Activated CD8-positive, alpha-beta T cell treated with anti-CD3 and anti-CD28 coated beads for 36 hours (primary cell): ENCODE results near the gene PLXNB2. TPM values are rescaled to one million over a fixed set of nuclear protein-coding genes. Genes with fewer than 3 reads are reported as not detected.
A peak's percentile ranks its signal among the peaks of the same experiment; 100 is the strongest.

Source experiments
- ATAC-seq: fragments of 200-7000 bp; cut with Tn5 transposase; one replicate; pipeline ENCODE4 v1.10.0; 2021; ENCODE audit warnings: mild to moderate bottlenecking, moderate library complexity
- CTCF ChIA-PET: fragments of 350-600 bp; sonication (Branson Sonifier 250); formaldehyde crosslinking; loops from one replicate; lab custom pipeline; 2021; ENCODE audit warnings: antibody characterized with exemption; lab: Charles Lee
- POLR2A ChIA-PET: fragments of 350-600 bp; sonication (Branson Sonifier 250); formaldehyde crosslinking; loops from one replicate; lab custom pipeline; 2021; ENCODE audit warnings: antibody characterized with exemption; lab: Charles Lee
- DNase-seq: peaks from one replicate; pipeline ENCODE4 v3.0.0-alpha.2; 2020
- H3K27ac Mint-ChIP-seq: one replicate; pipeline ENCODE4 v1.8.0; 2021; ENCODE audit warnings: mild to moderate bottlenecking, mixed read lengths
- H3K27me3 Mint-ChIP-seq: one replicate; pipeline ENCODE4 v1.8.0; 2021; ENCODE audit warnings: mixed read lengths
- H3K36me3 Mint-ChIP-seq: one replicate; pipeline ENCODE4 v1.8.0; 2021; ENCODE audit warnings: low read depth, mixed read lengths
- H3K4me1 Mint-ChIP-seq: one replicate; pipeline ENCODE4 v1.8.0; 2021; ENCODE audit warnings: low read depth, mixed read lengths
- H3K4me3 Mint-ChIP-seq: one replicate; pipeline ENCODE4 v1.8.0; 2021; ENCODE audit warnings: mild to moderate bottlenecking, moderate library complexity, mixed read lengths
- H3K9me3 Mint-ChIP-seq: one replicate; pipeline ENCODE4 v1.8.0; 2021; ENCODE audit warnings: mixed read lengths
- CTCF ChIP-seq: fragments of 200-600 bp; IDR thresholded peaks from one replicate; pipeline ENCODE4 v1.8.0; 2022; ENCODE audit warnings: antibody characterized with exemption, mild to moderate bottlenecking
- intact Hi-C: fragments of 100-400 bp; cut with micrococcal nuclease; formaldehyde crosslinking; loops from one replicate; pipeline ENCODE4 v1.10.0; 2022
- total RNA-seq, 2 experiments: library from RNA; stranded (reverse); gene quantifications; one replicate each; pipeline ENCODE4 v1.2.3, GENCODE V29; 2021

Gene PLXNB2
- total RNA-seq, 2 experiments from 2014 or later: 22.1 to 26.4 TPM

DNA sequence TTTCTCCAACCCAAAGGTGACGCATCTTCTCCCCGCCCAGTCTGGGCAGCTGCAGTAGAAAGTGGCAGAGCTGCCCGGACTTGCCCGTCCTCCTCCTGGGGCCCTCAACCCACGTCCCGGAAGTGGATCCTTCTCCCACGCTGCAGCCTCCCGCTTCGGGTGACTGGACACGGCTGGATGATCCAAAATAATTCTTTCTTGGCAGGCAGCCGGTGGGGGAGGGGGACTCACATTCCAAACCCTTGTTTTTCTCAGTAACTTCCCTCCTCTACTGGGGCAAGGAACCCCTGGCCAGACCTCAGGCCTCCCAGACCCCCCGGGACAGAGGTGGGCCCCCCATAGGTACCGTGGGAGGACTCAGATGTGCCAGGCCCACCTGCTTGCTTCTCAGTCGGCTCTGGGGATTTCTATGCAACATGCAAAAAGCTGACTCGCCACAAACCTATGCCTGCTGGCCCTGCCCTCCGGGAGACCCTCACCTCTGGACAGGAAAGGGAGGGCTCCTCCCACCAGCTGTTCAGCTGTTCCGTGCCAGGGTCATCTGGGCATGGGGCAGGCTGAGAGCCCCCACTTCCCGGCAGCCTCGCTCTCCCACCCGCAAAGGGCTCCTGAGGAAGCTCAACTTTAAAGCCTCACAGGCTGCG is 1.4 kb downstream of the PLXNB2 start:
- DNase-seq: peak; percentile 42
- Mint-ChIP-seq H3K36me3 (no peaks in the 10 kb centered on the region), H3K4me1 (peaks cover 15% of the 10 kb centered on the region), H3K9me3 (no peaks in the 10 kb centered on the region), H3K27ac (no peak overlapping the region), H3K4me3 (peak overlapping the region; percentile 58), H3K27me3 (peaks cover 13% of the 10 kb centered on the region)
- intact Hi-C loops: no loop called here
- peak; percentile 26 for ATAC-seq
- TF ChIP-seq CTCF: no peak
- ChIA-PET POLR2A (interaction anchor here (1.5 to 1.9 kb wide), 3 partner anchors 10 to 14 kb away, joined by 3 to 8 read pairs (median 6); no protein-coding TSS in a partner anchor), CTCF (interaction anchor here (1.3 to 1.7 kb wide), 2 partner anchors 12 to 20 kb away, joined by 3 read pairs; no protein-coding TSS in a partner anchor)

DNA sequence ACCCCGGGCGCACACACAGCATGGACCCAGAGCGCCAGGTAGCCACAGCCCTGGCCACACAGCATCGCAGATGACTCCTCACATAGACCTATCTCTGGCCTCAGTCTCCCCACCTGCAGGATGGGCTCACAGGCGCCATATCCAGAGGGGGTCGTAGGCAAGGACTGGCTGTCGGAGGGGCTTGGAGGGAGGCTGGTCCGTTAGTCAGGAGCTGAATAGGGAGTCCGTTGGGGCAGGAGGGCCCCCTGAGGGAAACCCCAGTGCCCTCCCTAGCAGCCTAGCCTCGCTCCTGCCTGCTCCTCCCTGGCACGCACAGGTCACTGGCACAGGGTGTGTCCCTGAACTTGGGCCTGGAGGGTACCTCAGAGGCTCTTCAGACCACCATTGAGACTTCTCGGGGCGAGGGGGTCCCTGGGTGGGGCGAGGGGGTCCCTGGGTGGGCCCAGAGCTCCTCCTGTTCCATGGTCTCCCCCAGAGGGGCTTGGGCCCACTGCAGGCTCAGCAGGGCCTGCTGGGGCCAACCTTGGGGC is 2.0 kb downstream of the PLXNB2 start:
- Mint-ChIP-seq H3K4me3 (no peak overlapping the region), H3K4me1 (peaks cover 15% of the 10 kb centered on the region), H3K36me3 (no peaks in the 10 kb centered on the region), H3K27ac (no peak overlapping the region), H3K9me3 (no peaks in the 10 kb centered on the region), H3K27me3 (peaks cover 13% of the 10 kb centered on the region)
- POLR2A ChIA-PET: interaction anchor here (1.5 to 2.2 kb wide), 3 partner anchors 8 to 11 kb away, joined by 3 to 9 read pairs (median 8); no protein-coding TSS in a partner anchor
- intact Hi-C loops: no loop called here
- DNase-seq (no peak), ATAC-seq (no peak)
- TF ChIP-seq CTCF: no peak
- CTCF ChIA-PET: interaction anchor here (1.0 kb wide), 1 partner anchor 11 kb away, joined by 3 read pairs; no protein-coding TSS in a partner anchor

GRCh38 chr22:50304528-50305392 is 2.7 kb downstream of the PLXNB2 start:
- no peak overlapping the region for H3K27ac Mint-ChIP-seq
- no peak overlapping the region for H3K4me3 Mint-ChIP-seq
- H3K36me3 Mint-ChIP-seq: no peaks in the 10 kb centered on the region
- CTCF ChIA-PET: interaction anchor here (1.0 to 1.5 kb wide), 2 partner anchors 10 to 52 kb away, joined by 3 to 4 read pairs; no protein-coding TSS in a partner anchor
- POLR2A ChIA-PET: interaction anchor here (2.2 kb wide), 1 partner anchor 9 kb away, joined by 9 read pairs; no protein-coding TSS in a partner anchor
- ATAC-seq (no peak), DNase-seq (no peak)
- no peak for TF ChIP-seq CTCF
- intact Hi-C loops: no loop called here
- no peaks in the 10 kb centered on the region for H3K9me3 Mint-ChIP-seq
- peaks cover 13% of the 10 kb centered on the region for H3K27me3 Mint-ChIP-seq
- H3K4me1 Mint-ChIP-seq: peaks cover 15% of the 10 kb centered on the region

DNA sequence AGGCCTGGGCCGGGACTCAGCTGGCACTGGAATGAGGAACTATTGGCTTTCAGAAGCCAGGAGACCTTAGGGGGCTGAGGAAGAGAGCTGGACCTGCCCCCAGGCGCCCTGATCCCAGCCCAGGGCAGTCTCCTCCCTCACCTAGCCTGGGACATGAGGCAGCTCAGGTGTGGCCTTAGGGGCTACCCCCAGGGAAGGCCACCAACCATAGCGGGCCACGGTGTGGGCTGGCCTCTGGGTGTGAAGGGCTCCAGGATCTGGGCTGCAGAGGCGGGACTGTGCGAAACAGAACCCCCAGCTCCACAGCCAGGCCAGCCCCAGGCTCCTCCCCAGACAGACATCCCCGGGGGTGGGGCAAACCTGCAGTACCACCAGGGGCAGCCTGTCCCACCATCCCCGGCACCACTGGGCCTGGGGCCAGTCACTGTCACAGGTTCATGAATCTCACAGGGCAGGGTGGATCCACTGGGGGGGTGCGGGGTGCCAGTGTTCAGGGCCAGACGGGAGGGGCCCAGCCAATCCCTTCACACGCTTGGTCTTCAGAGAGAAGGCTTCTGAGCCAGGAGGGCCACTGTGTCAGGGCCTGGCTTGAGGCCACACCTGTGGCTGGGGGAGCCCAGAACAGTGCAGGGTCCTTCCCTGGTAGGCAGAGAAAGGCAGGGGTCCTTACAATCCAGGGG is 3.5 kb downstream of the PLXNB2 start:
- DNase-seq: peak; percentile 35
- no peak overlapping the region for H3K4me3 Mint-ChIP-seq
- ATAC-seq: no peak
- no peak overlapping the region for H3K27ac Mint-ChIP-seq
- intact Hi-C loops: no loop called here
- no peaks in the 10 kb centered on the region for H3K36me3 Mint-ChIP-seq
- H3K4me1 Mint-ChIP-seq: peaks cover 15% of the 10 kb centered on the region
- CTCF ChIA-PET: interaction anchor here (0.7 to 1.5 kb wide), 4 partner anchors 10 to 51 kb away, joined by 3 to 4 read pairs (median 3); no protein-coding TSS in a partner anchor
- POLR2A ChIA-PET: interaction anchor here (0.8 to 2.2 kb wide), 2 partner anchors 10 to 23 kb away, joined by 3 to 9 read pairs; no protein-coding TSS in a partner anchor
- H3K27me3 Mint-ChIP-seq: peaks cover 13% of the 10 kb centered on the region
- no peaks in the 10 kb centered on the region for H3K9me3 Mint-ChIP-seq
- TF ChIP-seq CTCF: no peak
